ENCODE results near the gene FBXL17. TPM values are rescaled to one million over a fixed set of nuclear protein-coding genes. Genes with fewer than 3 reads are reported as not detected.

FBXL17 gene
- total RNA-seq, 1 donor from 2014 or later: 22.4 TPM

DNA sequence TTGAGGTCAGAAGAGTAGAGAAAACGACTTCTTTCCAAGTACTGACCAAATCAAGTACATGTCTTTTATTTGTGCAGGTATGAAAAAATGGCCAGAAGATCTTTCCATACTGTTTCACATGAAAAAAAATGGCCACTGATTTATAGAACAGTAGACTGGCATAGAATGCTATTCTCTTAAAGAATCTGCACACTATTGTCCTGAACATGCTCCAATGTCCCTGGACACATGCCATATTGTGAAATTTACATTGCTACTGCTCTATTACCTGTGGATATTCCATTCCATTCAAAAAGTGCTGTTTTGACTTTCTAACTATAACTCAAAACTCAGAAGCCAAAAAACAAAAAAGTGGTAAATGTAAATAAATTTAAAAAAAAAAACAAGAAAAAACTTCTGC is 60.6 kb downstream of the FBXL17 start:
- Histone ChIP-seq H3K9ac (ENCODE audit: low read depth in 1 of 3, low read length in 3 of 3) (no peak overlapping the region), H3K27ac (ENCODE audit: low read depth, low read length) (no peak overlapping the region), H3K4me1 (ENCODE audit: control insufficient read depth in 3 of 3, insufficient read depth in 3 of 3, low read length in 3 of 3) (no peaks in the 10 kb centered on the region), H3K9me3 (ENCODE audit: control insufficient read depth in 3 of 3, low read length in 3 of 3) (no peaks in the 10 kb centered on the region), H3K27me3 (ENCODE audit: control insufficient read depth in 3 of 3, insufficient read depth in 3 of 3, low read length in 3 of 3) (no peaks in the 10 kb centered on the region), H3K36me3 (ENCODE audit: control insufficient read depth in 3 of 3, insufficient read depth in 3 of 3, low read length in 3 of 3) (no peaks in the 10 kb centered on the region), H3K4me3 (ENCODE audit: low read length in 3 of 3) (no peak overlapping the region)

DNA sequence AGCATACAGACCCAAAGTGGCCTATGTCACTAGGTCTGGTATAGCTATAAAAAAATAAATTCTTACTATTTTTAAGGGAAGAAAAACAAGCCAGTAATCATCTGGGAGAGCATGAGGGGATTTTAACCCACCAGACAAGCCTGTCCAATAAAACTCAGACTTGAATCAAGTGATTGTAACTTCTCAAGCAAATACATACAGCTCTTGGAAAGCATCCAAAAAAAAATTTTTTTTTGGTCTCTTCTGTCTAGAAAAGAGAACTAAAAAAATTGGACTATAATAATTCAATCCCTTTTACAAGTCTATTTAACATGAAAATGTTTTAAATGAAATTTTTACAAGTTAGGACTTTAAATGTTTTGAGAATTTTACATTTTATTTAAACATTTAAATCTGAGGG is 61.7 kb downstream of the FBXL17 start:
- no peak overlapping the region for H3K4me3 ChIP-seq (ENCODE audit: low read length in 3 of 3)
- H3K27ac ChIP-seq (ENCODE audit: low read depth, low read length): no peak overlapping the region

DNA sequence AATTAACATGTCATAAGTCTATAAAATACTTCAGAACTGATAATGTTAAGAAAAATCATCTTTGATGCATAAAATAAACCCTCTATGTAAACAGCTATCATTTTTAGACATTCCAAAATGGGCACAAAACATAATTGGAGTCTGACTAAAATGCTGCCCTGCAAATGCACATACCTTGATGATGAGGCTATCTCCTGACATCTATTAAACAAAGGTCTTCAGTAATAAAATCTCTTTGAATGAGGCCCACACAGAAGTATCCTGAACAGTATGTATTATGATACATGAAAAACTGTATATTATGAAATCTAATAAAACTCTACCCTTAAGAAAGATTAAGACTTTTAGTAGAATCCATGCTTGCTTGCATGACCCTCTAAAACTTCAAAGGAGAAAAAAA is 66.1 kb downstream of the FBXL17 start:
- H3K4me1 ChIP-seq (ENCODE audit: control insufficient read depth in 3 of 3, insufficient read depth in 3 of 3, low read length in 3 of 3): no peaks in the 10 kb centered on the region
- H3K27ac ChIP-seq (ENCODE audit: low read depth, low read length): no peak overlapping the region
- H3K36me3 ChIP-seq (ENCODE audit: control insufficient read depth in 3 of 3, insufficient read depth in 3 of 3, low read length in 3 of 3): no peaks in the 10 kb centered on the region
- no peaks in the 10 kb centered on the region for H3K9me3 ChIP-seq (ENCODE audit: control insufficient read depth in 3 of 3, low read length in 3 of 3)
- H3K4me3 ChIP-seq (ENCODE audit: low read length in 3 of 3): no peak overlapping the region
- no peak overlapping the region for H3K9ac ChIP-seq (ENCODE audit: low read depth in 1 of 3, low read length in 3 of 3)
- H3K27me3 ChIP-seq (ENCODE audit: control insufficient read depth in 3 of 3, insufficient read depth in 3 of 3, low read length in 3 of 3): no peaks in the 10 kb centered on the region

More for the DNA sequence above, 61.7 kb downstream of the FBXL17 start:
- H3K4me1 ChIP-seq (ENCODE audit: control insufficient read depth in 3 of 3, insufficient read depth in 3 of 3, low read length in 3 of 3): no peaks in the 10 kb centered on the region
- no peaks in the 10 kb centered on the region for H3K36me3 ChIP-seq (ENCODE audit: control insufficient read depth in 3 of 3, insufficient read depth in 3 of 3, low read length in 3 of 3)
- H3K9me3 ChIP-seq (ENCODE audit: control insufficient read depth in 3 of 3, low read length in 3 of 3): no peaks in the 10 kb centered on the region
- no peaks in the 10 kb centered on the region for H3K27me3 ChIP-seq (ENCODE audit: control insufficient read depth in 3 of 3, insufficient read depth in 3 of 3, low read length in 3 of 3)
- H3K9ac ChIP-seq (ENCODE audit: low read depth in 1 of 3, low read length in 3 of 3): no peak overlapping the region

DNA sequence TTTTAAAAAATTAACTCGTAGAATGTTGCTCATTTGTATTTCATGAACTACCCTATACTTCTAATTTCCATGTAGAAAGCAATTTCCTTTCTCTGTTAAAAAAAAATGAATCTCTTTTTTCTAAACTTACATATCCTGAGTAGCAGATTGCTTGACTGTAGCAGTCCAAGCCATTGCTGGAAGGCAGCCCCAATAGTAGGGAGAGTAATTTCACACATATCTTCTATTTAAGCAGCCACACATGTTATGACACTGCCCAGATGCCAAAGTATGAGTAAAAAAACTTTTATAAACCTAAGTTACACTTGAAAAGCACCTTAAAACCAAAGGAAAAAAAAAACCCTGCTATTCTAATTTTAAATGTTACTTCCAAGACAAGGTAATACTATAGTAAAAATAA is 69.6 kb downstream of the FBXL17 start:
- Histone ChIP-seq H3K4me1 (ENCODE audit: control insufficient read depth in 3 of 3, insufficient read depth in 3 of 3, low read length in 3 of 3) (no peaks in the 10 kb centered on the region), H3K4me3 (ENCODE audit: low read length in 3 of 3) (no peak overlapping the region), H3K9ac (ENCODE audit: low read depth in 1 of 3, low read length in 3 of 3) (no peak overlapping the region)

DNA sequence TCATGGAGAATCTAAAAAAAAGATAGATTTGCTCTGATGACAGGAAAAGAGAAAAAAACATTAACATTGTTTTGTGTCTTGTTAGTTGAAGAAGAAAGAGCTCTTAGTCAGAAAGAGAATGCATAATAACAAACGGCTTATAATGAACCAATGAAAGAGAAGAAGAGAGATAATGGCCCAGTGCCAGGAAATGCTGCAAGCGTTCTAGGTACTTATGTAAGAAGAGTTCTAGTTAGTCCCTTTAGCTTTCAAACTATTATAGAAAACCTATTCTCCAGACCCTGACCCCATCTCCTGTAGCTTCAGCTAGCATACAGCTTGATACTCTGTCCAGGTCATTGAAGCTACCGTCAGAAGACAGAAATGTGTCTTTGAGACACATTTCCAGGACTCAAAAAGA is 70.2 kb downstream of the FBXL17 start:
- Histone ChIP-seq H3K4me3 (ENCODE audit: low read length in 3 of 3) (no peak overlapping the region), H3K27ac (ENCODE audit: low read depth, low read length) (no peak overlapping the region), H3K36me3 (ENCODE audit: control insufficient read depth in 3 of 3, insufficient read depth in 3 of 3, low read length in 3 of 3) (no peaks in the 10 kb centered on the region), H3K9ac (ENCODE audit: low read depth in 1 of 3, low read length in 3 of 3) (no peak overlapping the region), H3K4me1 (ENCODE audit: control insufficient read depth in 3 of 3, insufficient read depth in 3 of 3, low read length in 3 of 3) (no peaks in the 10 kb centered on the region), H3K27me3 (ENCODE audit: control insufficient read depth in 3 of 3, insufficient read depth in 3 of 3, low read length in 3 of 3) (no peaks in the 10 kb centered on the region), H3K9me3 (ENCODE audit: control insufficient read depth in 3 of 3, low read length in 3 of 3) (no peaks in the 10 kb centered on the region)

More for the DNA sequence above, 69.6 kb downstream of the FBXL17 start:
- no peaks in the 10 kb centered on the region for H3K9me3 ChIP-seq (ENCODE audit: control insufficient read depth in 3 of 3, low read length in 3 of 3)
- H3K27me3 ChIP-seq (ENCODE audit: control insufficient read depth in 3 of 3, insufficient read depth in 3 of 3, low read length in 3 of 3): no peaks in the 10 kb centered on the region
- no peak overlapping the region for H3K27ac ChIP-seq (ENCODE audit: low read depth, low read length)
- no peaks in the 10 kb centered on the region for H3K36me3 ChIP-seq (ENCODE audit: control insufficient read depth in 3 of 3, insufficient read depth in 3 of 3, low read length in 3 of 3)

DNA sequence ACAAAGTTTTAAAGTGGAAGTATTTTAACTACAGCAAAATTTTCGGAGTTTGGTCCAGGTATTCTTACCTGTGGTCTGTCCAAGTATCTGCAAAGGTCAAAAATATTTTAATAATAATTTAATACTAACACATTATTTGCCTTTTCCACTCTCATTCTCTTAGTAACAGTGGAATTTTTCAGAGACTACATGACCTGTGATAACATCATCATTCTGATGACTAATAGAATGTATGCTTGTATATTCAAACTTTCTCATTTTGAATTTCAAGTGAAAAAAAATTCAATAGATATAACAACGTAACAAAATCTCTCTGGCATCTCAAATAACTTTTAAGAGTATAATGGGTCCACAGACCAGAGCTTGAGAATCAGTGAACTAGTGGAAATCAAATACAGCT is 78.3 kb downstream of the FBXL17 start:
- no peak overlapping the region for H3K9ac ChIP-seq (ENCODE audit: low read depth in 1 of 3, low read length in 3 of 3)
- no peak overlapping the region for H3K27ac ChIP-seq (ENCODE audit: low read depth, low read length)
- no peaks in the 10 kb centered on the region for H3K4me1 ChIP-seq (ENCODE audit: control insufficient read depth in 3 of 3, insufficient read depth in 3 of 3, low read length in 3 of 3)
- no peak overlapping the region for H3K4me3 ChIP-seq (ENCODE audit: low read length in 3 of 3)
- H3K27me3 ChIP-seq (ENCODE audit: control insufficient read depth in 3 of 3, insufficient read depth in 3 of 3, low read length in 3 of 3): no peaks in the 10 kb centered on the region
- H3K9me3 ChIP-seq (ENCODE audit: control insufficient read depth in 3 of 3, low read length in 3 of 3): no peaks in the 10 kb centered on the region
- no peaks in the 10 kb centered on the region for H3K36me3 ChIP-seq (ENCODE audit: control insufficient read depth in 3 of 3, insufficient read depth in 3 of 3, low read length in 3 of 3)

DNA sequence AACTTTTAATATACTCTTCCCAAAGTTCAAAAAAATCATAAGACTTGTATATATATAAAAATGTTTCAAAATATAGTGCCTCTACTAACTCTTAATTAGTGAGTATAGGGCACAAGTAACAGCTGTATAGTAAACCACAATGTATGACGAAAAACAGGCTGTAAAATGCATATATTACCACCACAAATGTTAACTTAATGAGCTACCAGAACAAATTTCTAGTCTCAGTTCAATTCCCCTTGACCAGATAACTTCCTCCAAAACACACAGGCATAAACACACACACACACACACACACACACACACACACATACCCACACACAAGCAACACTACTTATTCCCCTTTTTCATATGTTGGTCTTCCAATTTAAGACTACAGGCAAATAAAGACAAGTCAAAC is 78.8 kb downstream of the FBXL17 start:
- Histone ChIP-seq H3K9ac (ENCODE audit: low read depth in 1 of 3, low read length in 3 of 3) (no peak overlapping the region), H3K4me3 (ENCODE audit: low read length in 3 of 3) (no peak overlapping the region), H3K27me3 (ENCODE audit: control insufficient read depth in 3 of 3, insufficient read depth in 3 of 3, low read length in 3 of 3) (no peaks in the 10 kb centered on the region), H3K9me3 (ENCODE audit: control insufficient read depth in 3 of 3, low read length in 3 of 3) (no peaks in the 10 kb centered on the region), H3K36me3 (ENCODE audit: control insufficient read depth in 3 of 3, insufficient read depth in 3 of 3, low read length in 3 of 3) (no peaks in the 10 kb centered on the region), H3K4me1 (ENCODE audit: control insufficient read depth in 3 of 3, insufficient read depth in 3 of 3, low read length in 3 of 3) (no peaks in the 10 kb centered on the region), H3K27ac (ENCODE audit: low read depth, low read length) (no peak overlapping the region)

DNA sequence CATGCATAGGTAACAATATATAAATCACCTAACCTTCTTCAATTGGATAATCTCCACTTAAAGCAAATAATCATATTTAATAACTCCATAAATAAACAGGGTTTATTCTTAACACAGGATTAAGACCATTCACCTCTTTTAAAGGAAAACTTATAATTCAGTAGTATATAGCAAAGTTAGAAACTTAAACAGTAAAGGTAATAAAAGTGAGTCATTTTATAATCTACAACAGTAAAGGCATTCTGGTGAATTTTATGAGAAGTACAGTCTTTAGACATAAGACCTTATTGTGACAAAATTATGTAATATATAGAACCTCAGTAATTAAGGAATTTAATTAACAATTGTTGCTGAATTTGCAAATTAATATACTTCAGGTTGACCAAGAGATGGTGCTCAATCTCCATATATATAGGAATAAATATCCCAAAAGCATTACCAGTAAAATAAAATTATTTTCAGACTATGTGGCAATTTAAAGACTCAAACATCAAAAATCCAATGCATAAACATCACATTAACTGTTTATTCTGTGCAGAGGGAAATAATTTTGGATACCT is 84.8 kb downstream of the FBXL17 start:
- Histone ChIP-seq H3K9ac (ENCODE audit: low read depth in 1 of 3, low read length in 3 of 3) (no peak overlapping the region), H3K36me3 (ENCODE audit: control insufficient read depth in 3 of 3, insufficient read depth in 3 of 3, low read length in 3 of 3) (no peaks in the 10 kb centered on the region), H3K4me1 (ENCODE audit: control insufficient read depth in 3 of 3, insufficient read depth in 3 of 3, low read length in 3 of 3) (peaks cover 0 to 2% (median 0%) of the 10 kb centered on the region in 3 donors), H3K9me3 (ENCODE audit: control insufficient read depth in 3 of 3, low read length in 3 of 3) (no peaks in the 10 kb centered on the region), H3K27ac (ENCODE audit: low read depth, low read length) (no peak overlapping the region), H3K27me3 (ENCODE audit: control insufficient read depth in 3 of 3, insufficient read depth in 3 of 3, low read length in 3 of 3) (no peaks in the 10 kb centered on the region), H3K4me3 (ENCODE audit: low read length in 3 of 3) (no peak overlapping the region)

DNA sequence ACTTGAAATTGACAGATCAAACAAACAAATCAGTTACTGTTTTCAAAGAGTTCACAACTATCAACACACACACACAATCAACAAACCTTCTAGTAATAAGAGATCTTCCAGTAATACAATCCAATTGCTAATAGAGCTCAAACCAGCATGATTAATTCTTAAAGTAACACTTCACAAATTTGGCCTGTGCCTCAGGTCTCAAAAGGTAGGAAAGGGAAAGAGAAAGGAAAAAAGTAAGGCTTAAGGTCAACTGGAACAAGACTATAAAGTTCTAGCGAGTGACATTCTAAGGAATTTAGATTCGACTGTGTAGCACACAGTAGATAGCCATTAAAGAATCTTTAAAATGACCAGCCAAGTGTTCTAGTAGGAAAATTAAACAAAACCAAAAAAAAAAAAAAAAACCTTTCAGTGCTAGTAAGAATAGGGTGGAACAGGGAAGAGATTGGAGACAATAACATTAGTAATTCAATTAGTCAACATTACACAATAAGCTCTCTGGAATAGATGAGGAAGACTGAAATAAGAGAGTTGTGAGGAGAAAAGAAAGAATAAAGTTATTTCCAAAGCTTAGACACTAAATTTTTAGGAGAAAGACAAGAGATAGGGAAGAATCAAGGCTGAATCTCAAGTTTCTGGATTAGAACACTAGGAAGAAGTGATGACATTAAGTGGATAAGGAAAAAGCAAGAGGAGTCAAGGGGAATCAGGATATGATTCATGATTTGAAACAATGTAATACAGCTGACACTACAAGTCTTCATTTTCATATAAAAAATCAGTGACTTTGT is 86.1 kb downstream of the FBXL17 start:
- H3K27me3 ChIP-seq (ENCODE audit: control insufficient read depth in 3 of 3, insufficient read depth in 3 of 3, low read length in 3 of 3): no peaks in the 10 kb centered on the region
- peaks cover 0 to 2% (median 0%) of the 10 kb centered on the region in 3 donors for H3K4me1 ChIP-seq (ENCODE audit: control insufficient read depth in 3 of 3, insufficient read depth in 3 of 3, low read length in 3 of 3)
- H3K27ac ChIP-seq (ENCODE audit: low read depth, low read length): no peak overlapping the region
- H3K9ac ChIP-seq (ENCODE audit: low read depth in 1 of 3, low read length in 3 of 3): no peak overlapping the region
- no peaks in the 10 kb centered on the region for H3K9me3 ChIP-seq (ENCODE audit: control insufficient read depth in 3 of 3, low read length in 3 of 3)
- H3K4me3 ChIP-seq (ENCODE audit: low read length in 3 of 3): no peak overlapping the region
- H3K36me3 ChIP-seq (ENCODE audit: control insufficient read depth in 3 of 3, insufficient read depth in 3 of 3, low read length in 3 of 3): no peaks in the 10 kb centered on the region

DNA sequence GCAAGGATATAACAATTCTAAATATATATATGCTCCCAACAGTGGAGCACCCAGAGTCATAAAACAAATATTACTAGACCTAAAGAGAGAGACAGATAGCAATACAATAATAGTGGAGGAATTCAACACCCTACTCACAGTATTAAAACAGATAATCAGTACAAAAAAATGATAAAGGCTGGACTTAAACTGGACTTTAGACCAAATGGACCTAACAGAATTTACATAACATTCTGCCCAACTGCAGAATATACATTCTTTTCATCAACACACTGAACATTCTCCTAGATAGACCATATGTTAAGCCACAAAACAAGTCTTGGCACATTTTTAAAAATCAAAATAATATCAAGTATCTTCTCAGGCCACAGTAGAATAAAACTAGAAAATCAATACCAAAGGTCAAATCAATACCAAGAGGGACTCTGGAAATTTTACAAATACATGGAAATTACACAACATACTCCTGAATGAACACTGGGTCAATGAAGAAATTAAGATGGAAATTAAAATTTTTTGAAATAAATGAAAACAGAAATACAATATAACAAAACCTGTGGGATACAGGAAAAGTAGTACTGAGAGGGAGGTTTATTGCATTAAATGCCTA is 100.8 kb downstream of the FBXL17 start:
- H3K4me1 ChIP-seq (ENCODE audit: control insufficient read depth in 3 of 3, insufficient read depth in 3 of 3, low read length in 3 of 3): peaks cover 0 to 15% (median 13%) of the 10 kb centered on the region in 3 donors
- H3K9me3 ChIP-seq (ENCODE audit: control insufficient read depth in 3 of 3, low read length in 3 of 3): no peaks in the 10 kb centered on the region
- H3K4me3 ChIP-seq (ENCODE audit: low read length in 3 of 3): no peak overlapping the region
- no peaks in the 10 kb centered on the region for H3K36me3 ChIP-seq (ENCODE audit: control insufficient read depth in 3 of 3, insufficient read depth in 3 of 3, low read length in 3 of 3)
- H3K9ac ChIP-seq (ENCODE audit: low read depth in 1 of 3, low read length in 3 of 3): no peak overlapping the region
- no peak overlapping the region for H3K27ac ChIP-seq (ENCODE audit: low read depth, low read length)
- H3K27me3 ChIP-seq (ENCODE audit: control insufficient read depth in 3 of 3, insufficient read depth in 3 of 3, low read length in 3 of 3): no peaks in the 10 kb centered on the region
